ENCODE measurements around the gene SEC24C.
"Not testable (repeated sequence)": the region's sequence is repeated elsewhere in the genome, so short reads cannot be mapped to it uniquely, and the experiment has no call there.

The SEC24C gene

DNA sequence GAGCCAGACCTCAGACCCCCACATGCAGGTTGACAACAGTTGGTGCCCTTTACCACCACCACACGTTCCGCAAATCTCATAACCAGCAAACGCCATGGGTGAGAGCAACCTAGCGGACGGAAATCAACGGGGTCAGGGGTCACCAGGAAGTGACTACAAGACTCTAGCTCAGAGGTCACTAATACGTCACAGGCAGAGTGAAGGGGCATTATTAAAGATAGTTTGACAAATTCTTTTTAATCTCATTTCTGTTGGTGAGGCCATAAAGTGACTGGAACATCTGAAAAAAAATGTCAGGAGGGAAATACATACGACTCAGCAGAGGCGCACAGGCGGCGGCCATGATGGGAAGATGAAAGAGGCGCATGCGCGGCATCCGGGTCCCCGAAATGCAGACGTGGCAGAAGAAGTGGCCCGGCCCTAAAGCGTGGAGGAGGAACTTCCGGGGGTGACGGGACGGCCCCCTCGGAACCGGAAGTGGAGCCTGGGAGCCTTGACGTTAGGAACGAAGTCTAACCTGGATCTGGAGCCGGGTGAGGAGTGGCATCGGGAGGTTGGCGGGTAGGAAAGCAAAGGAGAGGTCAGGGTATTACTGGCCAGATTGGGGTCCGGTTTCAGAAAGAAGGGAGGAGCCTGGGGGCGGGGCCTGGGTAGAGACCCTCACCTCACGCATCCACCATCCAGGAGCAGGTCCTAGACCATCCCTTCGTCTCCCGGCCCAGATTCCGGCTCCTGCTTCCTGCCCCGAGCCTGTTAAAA, at the start of gene SEC24C:
TSS of gene SEC24C (plus strand) at position 468 of the 759 bp plus-strand sequence. CDS start 2,461 bp downstream, outside the sequence.
- DNase-seq (ENCODE audit: low spot score): peak; percentile 98

- not testable (repeated sequence) for DNase-seq (ENCODE audit: low spot score)
These were observed 48.9 kb upstream of the SEC24C start for GRCh38 chr10:73695302-73695701.

GRCh38 chr10:73697675-73698159, 46.5 kb upstream of the SEC24C start, which contains the start of gene AGAP5:
AGAP5 (minus strand) TSS chr10:73698109; CDS start chr10:73697755, 354 bp downstream.
- not testable (repeated sequence) for DNase-seq (ENCODE audit: low spot score)

- not testable (repeated sequence) for DNase-seq (ENCODE audit: low spot score)
These were observed 45.4 kb upstream of the SEC24C start for GRCh38 chr10:73698819-73699218.

- DNase-seq (ENCODE audit: low spot score): not testable (repeated sequence)
These were observed 40.2 kb upstream of the SEC24C start for GRCh38 chr10:73703924-73704323.

- not testable (repeated sequence) for DNase-seq (ENCODE audit: low spot score)
These were observed 38.6 kb upstream of the SEC24C start for GRCh38 chr10:73705506-73706072.

DNA sequence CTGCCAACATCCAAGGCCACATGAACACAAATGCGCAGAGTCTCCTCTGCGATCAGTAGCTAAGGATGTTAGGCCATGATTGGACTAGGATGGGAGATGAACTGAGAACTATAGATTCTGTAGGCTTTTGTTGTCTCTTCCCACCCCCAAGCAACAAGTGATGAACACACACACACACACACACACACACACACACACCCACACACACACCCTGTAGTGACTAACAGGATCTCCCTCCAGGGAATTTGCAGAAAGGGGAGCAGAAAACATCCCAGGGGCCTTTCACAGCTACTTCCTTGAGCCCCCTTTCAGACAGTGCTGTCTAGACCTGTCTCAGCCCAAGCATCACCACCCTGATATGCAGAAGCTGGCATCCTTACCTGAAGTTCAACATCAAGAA, 37.7 kb upstream of the SEC24C start:
- not testable (repeated sequence) for DNase-seq (ENCODE audit: low spot score)

DNA sequence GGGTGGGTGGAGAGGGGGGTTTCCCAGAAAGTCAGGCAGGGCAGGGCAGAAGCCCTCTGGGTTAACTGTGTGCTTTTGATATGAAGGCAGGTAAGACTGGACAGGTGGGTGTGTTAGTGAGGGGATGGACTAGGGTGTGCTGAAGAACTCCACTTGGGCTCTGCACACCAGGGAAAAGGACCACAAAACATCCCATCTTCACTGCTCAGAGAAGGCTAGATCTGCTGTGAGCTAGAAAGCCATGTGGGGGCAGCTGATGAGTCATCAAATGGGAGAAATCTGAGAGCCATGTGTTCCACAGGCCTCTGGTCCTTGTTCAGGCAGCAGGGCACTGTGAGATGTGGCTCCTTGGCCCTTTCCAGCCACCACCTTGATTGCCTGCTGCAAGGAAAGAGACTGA, 36.5 kb upstream of the SEC24C start:
- DNase-seq (ENCODE audit: low spot score): not testable (repeated sequence)

DNA sequence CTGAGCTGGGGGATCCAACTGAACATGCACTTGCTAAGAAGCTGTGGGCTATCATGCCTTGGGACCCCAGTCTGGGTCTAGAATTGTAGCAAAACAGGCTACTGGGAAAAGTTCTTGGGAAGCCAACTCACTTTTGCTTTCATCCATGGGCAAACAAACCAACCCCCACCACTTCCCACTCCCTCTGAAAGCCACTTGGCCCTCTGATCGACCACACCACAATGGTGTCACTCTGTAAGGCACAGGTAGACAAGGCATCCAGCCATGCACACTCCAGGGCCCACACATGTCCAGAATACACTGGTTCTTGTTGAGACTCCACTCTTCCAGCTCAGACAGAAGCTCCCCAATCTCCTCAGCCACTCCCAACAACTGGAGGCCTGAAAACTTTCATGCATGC, 36.0 kb upstream of the SEC24C start:
- DNase-seq (ENCODE audit: low spot score): not testable (repeated sequence)

DNA sequence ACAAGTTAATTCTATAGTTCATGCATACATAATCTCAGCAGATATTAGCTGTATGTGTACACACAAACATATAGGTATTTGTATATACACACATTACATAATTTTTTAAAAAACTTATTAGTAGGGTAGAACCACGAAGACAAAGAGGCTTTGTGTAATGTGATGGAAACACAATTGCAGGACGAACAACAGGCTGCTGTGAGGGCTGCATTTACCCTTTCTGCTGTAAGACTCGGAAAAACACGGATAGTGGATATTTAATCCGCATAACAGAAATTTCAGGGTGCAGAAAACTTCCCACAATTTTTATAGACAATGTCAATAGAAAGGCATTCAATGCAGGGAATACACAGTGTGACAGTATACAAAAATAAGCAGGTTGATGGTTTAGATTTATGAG, 32.5 kb upstream of the SEC24C start:
- DNase-seq (ENCODE audit: low spot score): not testable (repeated sequence)

DNA sequence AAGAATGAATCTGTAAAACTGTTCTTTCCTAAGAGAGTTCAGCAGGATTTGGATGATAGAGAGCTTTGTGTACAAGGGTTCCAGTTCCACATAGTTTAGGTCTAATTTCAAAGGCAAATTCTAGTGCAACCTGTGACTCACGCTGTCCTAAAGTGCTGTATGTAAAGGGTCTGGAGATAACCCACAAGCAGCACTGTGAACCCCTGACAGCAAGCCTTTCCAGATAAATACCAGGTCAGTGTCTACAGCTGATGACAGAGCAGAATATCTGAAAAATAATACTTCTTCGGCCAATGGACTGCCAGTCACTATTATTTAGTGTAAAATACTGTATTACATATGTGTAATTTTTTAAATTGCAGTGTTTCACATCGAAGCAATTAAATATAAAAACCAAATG, 30.3 kb upstream of the SEC24C start:
- DNase-seq (ENCODE audit: low spot score): not testable (repeated sequence)

GRCh38 chr10:73714483-73714882, 29.7 kb upstream of the SEC24C start:
- DNase-seq (ENCODE audit: low spot score): not testable (repeated sequence)

DNA sequence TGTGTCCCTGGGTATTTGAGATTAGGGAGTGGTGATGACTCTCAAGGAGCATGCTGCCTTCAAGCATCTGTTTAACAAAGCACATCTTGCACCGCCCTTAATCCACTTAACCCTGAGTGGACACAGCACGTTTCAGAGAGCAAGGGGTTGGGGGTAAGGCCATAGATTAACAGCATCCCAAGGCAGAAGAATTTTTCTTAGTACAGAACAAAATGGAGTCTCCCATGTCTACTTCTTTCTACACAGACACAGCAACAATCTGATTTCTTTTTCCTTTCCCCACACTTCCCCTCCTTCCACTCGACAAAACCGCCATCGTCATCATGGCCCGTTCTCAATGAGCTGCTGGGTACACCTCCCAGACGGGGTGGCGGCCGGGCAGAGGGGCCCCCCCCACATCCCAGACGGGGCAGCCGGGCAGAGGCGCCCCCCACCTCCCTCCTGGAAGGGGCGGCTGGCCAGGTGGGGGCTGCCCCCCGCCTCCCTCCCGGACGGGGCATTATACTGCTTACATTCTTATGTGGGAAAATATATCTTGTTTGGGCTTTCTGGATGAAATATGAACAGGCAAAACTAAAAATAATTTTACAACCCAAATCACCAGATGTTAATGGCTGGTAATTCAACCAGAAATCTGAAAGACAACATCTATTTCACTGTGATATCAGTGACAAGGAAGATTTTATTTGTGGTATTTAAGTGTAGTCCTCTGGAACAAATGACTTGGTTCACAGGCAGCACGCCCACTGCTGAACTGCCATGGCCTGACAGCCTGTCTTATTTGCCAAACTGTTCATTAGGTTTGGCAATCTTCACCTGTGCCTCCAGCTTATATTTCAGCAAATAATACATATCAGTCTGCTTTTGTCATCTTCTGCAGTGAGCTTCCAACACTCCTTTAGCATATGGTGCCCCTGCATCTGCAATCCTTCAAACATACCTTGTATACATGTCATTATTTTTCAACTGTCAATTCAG, 28.7 kb upstream of the SEC24C start:
- DNase-seq (ENCODE audit: low spot score): not testable (repeated sequence)

DNA sequence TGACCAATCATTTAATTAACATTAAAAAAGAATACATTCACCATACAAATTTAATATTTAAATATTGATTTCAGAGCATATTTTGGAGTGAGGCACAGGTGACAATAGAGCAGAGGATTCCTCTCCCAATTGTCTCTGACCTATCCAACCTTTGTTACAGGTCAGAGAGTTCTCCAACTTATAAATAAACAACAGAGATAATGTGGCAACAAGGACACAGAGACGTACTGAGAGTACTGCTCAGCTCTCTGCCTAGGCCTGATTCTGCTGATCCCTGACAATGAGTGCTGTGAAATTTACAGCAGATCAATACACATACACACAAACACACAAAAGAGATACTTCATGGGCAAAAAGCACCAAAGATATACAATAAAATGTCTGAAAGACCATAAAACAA, 27.9 kb upstream of the SEC24C start:
- no peak for DNase-seq (ENCODE audit: low spot score)

DNA sequence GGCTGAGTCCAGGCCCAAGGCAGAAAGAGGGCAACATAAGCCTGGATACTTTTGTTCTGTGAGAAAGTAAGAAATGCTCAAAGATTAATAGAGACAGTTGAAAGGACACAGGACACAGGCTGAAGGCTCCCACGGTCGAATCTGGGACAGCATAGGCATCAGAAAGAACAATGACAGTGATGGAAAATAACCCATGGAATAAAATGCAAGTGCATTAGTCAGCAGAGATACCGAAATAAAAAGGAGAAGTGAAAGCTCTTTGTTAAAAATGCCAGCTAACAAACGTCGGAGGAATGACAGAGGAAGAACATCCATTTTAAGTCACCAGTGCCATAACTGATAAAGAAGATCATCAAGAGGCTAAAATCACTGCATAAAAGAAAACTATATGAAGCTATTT, 26.6 kb upstream of the SEC24C start:
- DNase-seq (ENCODE audit: low spot score): no peak

- DNase-seq (ENCODE audit: low spot score): not testable (repeated sequence)
These were observed 23.6 kb upstream of the SEC24C start for GRCh38 chr10:73720561-73720960.

- no peak for DNase-seq (ENCODE audit: low spot score)
These were observed 20.7 kb upstream of the SEC24C start for GRCh38 chr10:73723516-73723915.

- not testable (repeated sequence) for DNase-seq (ENCODE audit: low spot score)
These were observed 14.4 kb upstream of the SEC24C start for GRCh38 chr10:73729781-73730152.

- DNase-seq (ENCODE audit: low spot score): peak; percentile 86
These were observed 13.8 kb upstream of the SEC24C start for GRCh38 chr10:73730153-73730906.

DNA sequence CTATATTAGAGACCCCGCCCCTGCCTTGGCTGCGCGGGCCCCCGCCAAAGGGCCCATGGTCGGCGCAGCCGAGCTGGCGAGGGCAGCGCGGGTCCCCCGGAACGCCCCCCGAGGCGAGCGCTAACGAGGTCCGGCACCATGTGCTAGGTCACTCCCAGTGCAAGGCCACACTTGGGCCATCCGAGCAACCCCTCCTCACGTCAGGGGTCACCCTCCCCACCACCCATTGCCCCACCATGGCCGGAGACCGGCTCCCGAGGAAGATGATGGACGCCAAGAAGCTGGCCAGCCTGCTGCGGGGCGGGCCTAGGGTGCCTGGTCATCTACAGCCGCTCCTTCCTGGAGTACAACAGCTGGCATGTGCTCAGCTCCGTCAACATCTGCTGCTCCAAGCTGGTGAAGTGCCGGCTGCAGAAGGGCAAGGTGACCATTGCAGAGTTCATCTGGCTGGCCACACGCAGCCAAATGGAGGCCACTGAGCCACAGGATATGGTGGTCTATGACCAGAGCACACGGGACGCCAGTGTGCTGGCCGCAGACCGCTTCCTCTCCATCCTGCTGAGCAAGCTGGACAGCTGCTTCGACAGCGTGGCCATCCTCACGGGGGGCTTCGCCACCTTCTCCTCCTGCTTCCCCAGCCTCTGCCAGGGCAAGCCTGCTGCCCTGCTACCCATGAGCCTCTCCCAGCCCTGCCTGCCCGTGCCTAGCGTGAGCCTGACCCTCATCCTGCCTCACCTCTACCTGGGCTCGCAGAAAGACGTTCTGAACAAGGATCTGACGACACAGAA, 12.4 kb upstream of the SEC24C start:
- no peak for DNase-seq (ENCODE audit: low spot score)

DNA sequence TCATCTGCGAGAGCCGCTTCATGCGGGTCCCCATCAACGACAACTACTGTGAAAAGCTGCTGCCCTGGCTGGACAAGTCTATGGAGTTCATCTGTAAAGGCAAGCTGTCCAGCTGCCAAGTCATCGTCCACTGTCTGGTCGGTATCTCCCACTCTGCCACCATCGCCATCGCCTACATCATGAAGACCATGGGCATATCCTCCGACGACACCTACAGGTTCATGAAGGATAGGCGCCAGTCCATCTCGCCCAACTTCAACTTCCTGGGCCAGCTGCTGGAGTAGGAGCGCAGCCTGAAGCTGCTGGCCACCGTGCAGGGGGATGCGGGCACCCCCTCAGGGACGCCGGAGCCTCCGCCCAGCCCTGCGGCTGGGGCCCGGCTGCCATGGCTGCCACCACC, 11.7 kb upstream of the SEC24C start:
- DNase-seq (ENCODE audit: low spot score): no peak

All from AG20443 (cell line).